Astrocyte of the hippocampus (primary cell): ENCODE results near the gene DCAF6.
"Not testable (repeated sequence)": the region's sequence is repeated elsewhere in the genome, so short reads cannot be mapped to it uniquely, and the experiment has no call there.

ENCODE experiments used
- DNase-seq: peaks from one replicate; pipeline ENCODE4 v3.0.0; 2011; ENCODE audit warnings: low read depth, low spot score

Gene DCAF6

GRCh38 chr1:168031198-168031597, 94.7 kb downstream of the DCAF6 start:
- DNase-seq: no peak

- no peak for DNase-seq
Observed at GRCh38 chr1:168031627-168032026, 95.1 kb downstream of the DCAF6 start.

- no peak for DNase-seq
Observed at GRCh38 chr1:168032029-168032428, 95.5 kb downstream of the DCAF6 start.

GRCh38 chr1:168035345-168035744, 98.9 kb downstream of the DCAF6 start:
- no peak for DNase-seq

GRCh38 chr1:168042362-168042761, 105.9 kb downstream of the DCAF6 start:
- DNase-seq: no peak

GRCh38 chr1:168045311-168045710, 108.8 kb downstream of the DCAF6 start:
- DNase-seq: no peak

- peak; percentile 5 for DNase-seq
Observed at GRCh38 chr1:168050307-168050706, 113.8 kb downstream of the DCAF6 start.

- no peak for DNase-seq
Observed at GRCh38 chr1:168050880-168051279, 114.4 kb downstream of the DCAF6 start.

- DNase-seq: no peak
Observed at GRCh38 chr1:168053681-168054080, 117.2 kb downstream of the DCAF6 start.

GRCh38 chr1:168054117-168054516, 117.6 kb downstream of the DCAF6 start:
- no peak for DNase-seq

GRCh38 chr1:168056152-168056551, 119.7 kb downstream of the DCAF6 start:
- DNase-seq: not testable (repeated sequence)

GRCh38 chr1:168057355-168057754, 120.9 kb downstream of the DCAF6 start:
- no peak for DNase-seq

- no peak for DNase-seq
Observed at GRCh38 chr1:168057921-168058320, 121.4 kb downstream of the DCAF6 start.

GRCh38 chr1:168064216-168064615, 127.7 kb downstream of the DCAF6 start:
- no peak for DNase-seq

- no peak for DNase-seq
Observed at GRCh38 chr1:168065506-168065905, 129.0 kb downstream of the DCAF6 start.

GRCh38 chr1:168069384-168069783, 132.9 kb downstream of the DCAF6 start:
- DNase-seq: no peak

GRCh38 chr1:168079761-168080160, 143.3 kb downstream of the DCAF6 start:
- peak; percentile 64 for DNase-seq

- no peak for DNase-seq
Observed at GRCh38 chr1:168081373-168082007, 145.0 kb downstream of the DCAF6 start.

GRCh38 chr1:168082008-168082876, 145.8 kb downstream of the DCAF6 start:
- DNase-seq: peak; percentile 86

GRCh38 chr1:168083456-168084325, 147.2 kb downstream of the DCAF6 start:
- peak; percentile 25 for DNase-seq

- DNase-seq: peak; percentile 70
Observed at GRCh38 chr1:168084396-168085231, 148.1 kb downstream of the DCAF6 start.
